Measurements from ENCODE around the gene GPS1.

The GPS1 gene

DNA sequence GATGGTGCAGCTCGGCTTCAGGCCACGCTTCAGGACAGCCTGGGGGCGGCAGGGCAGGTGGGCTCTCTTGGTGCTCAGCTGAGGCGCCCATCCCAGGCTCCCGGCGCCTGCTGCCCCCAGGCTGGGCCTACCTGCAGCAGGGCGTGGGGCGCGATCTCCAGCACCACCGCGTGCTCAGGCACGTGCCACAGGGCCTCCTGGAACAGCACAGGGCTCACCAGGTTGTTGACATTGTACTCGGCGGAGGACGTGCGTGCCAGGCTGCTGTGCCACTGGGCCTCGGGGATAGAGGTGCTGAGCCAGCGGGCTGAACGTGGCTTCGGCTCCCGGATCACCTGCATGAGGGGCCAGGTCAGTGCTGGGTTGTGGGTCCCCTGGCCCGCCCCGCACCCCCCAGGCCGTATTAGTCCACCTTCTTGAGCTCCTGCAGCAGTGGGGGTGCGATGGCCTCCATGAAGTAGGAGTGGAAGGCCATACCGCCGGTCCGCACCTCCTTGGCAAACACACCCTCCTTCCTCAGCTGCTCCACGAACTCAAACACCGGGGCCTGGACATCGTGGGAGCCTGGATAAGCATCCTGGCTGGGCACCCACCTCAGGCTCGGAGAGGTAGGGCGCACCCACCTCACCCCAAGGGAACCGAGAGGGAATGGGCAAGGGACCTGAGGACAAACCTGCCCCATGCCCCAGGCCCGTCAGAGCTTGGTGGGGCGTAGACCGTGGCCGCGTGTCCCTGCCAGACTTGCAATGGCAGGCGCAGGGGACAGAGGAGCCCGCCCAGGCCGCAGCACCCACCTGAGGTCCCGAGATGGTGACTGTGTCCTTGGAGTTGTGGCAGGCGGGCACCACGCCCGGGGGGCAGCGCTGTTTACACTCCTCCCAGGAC lies 37.4 kb downstream of the GPS1 start:
- Histone ChIP-seq H3K4me1 (ENCODE audit: control extremely low read depth in 1 of 4, control insufficient read depth in 4 of 4, insufficient read depth in 4 of 4, low read length in 3 of 4) (no peaks in the 10 kb centered on the region), H3K36me3 (ENCODE audit: control insufficient read depth in 4 of 4, insufficient read depth in 4 of 4, low read length in 3 of 4) (peaks cover 0 to 99% (median 67%) of the 10 kb centered on the region in 4 experiments), H3K9me3 (ENCODE audit: control extremely low read depth in 1 of 5, control insufficient read depth in 4 of 5, insufficient read depth in 2 of 5, low read depth in 1 of 5, low read length in 4 of 5) (no peaks in the 10 kb centered on the region), H3K27ac (ENCODE audit: insufficient read depth in 1 of 2, low read depth in 1 of 2, low read length in 2 of 2, poor library complexity in 1 of 2, severe bottlenecking in 2 of 2) (no peak overlapping the region), H3K4me3 (ENCODE audit: control insufficient read depth in 1 of 7, extremely low read depth in 1 of 7, insufficient read depth in 4 of 7, low read depth in 2 of 7, low read length in 6 of 7) (no peak overlapping the region), H3K27me3 (replicated peaks in 2 of 5; ENCODE audit: control insufficient read depth in 4 of 5, insufficient read depth in 5 of 5, low read length in 4 of 5) (no peaks in the 10 kb centered on the region)
- DNase-seq: no peak
- ChIA-PET CTCF (no interaction called here), POLR2A (interaction anchor here (0.5 kb wide), 1 partner anchor 114 kb away, joined by 4 read pairs; no protein-coding TSS in a partner anchor)
- 97% methylated on average over 42 of the region's 47 CpGs for WGBS (ENCODE audit: insufficient coverage)

DNA sequence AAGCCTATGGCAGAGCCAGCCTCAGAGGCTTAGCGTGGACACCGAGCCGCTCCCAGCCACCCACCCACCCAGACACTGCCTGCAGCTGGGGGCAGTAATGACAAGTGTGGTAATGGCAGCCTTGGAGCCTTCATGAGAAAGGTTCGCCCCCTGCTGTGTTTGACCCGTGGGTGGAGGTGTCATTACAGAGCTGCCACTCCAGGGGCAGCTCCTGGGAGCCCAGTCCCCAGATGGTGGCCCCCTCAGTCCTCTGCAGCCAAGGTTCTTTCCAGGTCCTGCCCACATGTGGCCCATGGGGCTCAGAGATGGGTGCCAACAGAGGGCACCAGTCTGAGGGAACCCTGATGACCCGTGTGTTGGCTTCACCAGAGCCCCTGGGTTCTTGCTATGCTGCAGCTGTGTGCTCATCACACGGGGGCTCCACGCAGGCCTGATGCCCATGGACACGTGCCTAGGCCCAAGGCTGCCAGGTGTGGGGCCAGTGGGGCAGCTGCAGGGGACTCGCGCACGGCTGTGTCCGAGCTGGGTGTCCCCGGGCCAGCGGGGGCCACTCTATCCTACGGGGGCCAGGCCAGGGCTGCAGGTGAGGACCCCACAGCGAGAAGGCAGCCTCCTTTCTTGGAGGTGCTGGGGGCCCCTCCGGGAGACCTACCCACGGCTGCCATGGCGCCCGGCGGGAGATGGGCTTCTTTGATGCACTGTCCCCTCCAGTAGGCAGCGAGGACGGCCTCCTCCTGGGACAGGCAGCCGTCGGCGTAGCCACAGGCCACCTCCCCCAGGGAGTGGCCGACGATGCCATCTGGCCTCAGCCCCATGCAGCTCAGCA lies 38.2 kb downstream of the GPS1 start:
- Histone ChIP-seq H3K9me3 (ENCODE audit: control extremely low read depth in 1 of 5, control insufficient read depth in 4 of 5, insufficient read depth in 2 of 5, low read depth in 1 of 5, low read length in 4 of 5) (no peaks in the 10 kb centered on the region), H3K27ac (ENCODE audit: insufficient read depth in 1 of 2, low read depth in 1 of 2, low read length in 2 of 2, poor library complexity in 1 of 2, severe bottlenecking in 2 of 2) (no peak overlapping the region), H3K27me3 (replicated peaks in 2 of 5; ENCODE audit: control insufficient read depth in 4 of 5, insufficient read depth in 5 of 5, low read length in 4 of 5) (no peaks in the 10 kb centered on the region), H3K36me3 (ENCODE audit: control insufficient read depth in 4 of 4, insufficient read depth in 4 of 4, low read length in 3 of 4) (peaks cover 0 to 94% (median 64%) of the 10 kb centered on the region in 4 experiments), H3K4me3 (ENCODE audit: control insufficient read depth in 1 of 7, extremely low read depth in 1 of 7, insufficient read depth in 4 of 7, low read depth in 2 of 7, low read length in 6 of 7) (no peak overlapping the region), H3K4me1 (ENCODE audit: control extremely low read depth in 1 of 4, control insufficient read depth in 4 of 4, insufficient read depth in 4 of 4, low read length in 3 of 4) (no peaks in the 10 kb centered on the region)
- 95% methylated on average over 27 of the region's 29 CpGs for WGBS (ENCODE audit: insufficient coverage)
- CTCF ChIA-PET: no interaction called here
- DNase-seq: no peak
- POLR2A ChIA-PET: interaction anchor here (0.5 to 0.9 kb wide), 3 partner anchors 9 to 391 kb away, joined by 3 to 4 read pairs (median 3); no protein-coding TSS in a partner anchor

DNA sequence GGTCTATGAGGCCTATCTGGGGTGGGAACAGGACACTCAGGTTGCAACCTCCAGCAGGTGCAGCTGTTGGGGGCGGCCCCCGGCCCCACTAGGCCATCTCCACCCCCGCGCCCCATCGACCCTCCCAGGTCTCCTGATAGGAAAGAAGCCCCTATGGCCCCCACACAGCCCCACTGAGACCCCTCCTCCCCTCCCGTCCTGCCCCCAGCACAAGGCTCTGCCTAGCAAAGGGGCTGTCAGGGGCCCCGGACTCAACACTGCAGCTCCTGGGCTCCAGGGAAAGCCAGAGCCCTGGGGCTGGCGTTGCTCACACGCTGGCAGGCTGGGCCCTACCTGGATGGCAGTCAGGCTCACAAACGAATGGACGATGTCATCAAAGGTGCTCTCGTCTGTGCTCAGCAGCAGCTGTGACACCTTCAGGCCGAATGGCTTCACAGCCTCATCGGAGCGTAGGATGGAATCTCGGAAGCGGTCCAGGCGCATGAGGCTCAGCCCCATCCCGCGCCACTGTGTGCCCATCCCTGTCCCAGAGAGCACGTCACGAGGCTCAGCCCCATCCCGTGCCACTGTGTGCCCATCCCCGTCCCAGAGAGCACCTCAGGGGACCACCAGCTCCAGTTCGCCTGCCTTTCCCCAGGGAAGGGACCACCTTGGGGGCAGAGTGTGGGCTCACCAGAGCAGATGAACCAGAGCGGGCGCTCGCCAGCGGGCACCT lies 39.0 kb downstream of the GPS1 start:
- DNase-seq: no peak
- Histone ChIP-seq H3K4me1 (ENCODE audit: control extremely low read depth in 1 of 4, control insufficient read depth in 4 of 4, insufficient read depth in 4 of 4, low read length in 3 of 4) (peaks cover 0 to 5% (median 0%) of the 10 kb centered on the region in 4 experiments), H3K27ac (ENCODE audit: insufficient read depth in 1 of 2, low read depth in 1 of 2, low read length in 2 of 2, poor library complexity in 1 of 2, severe bottlenecking in 2 of 2) (no peak overlapping the region), H3K9me3 (ENCODE audit: control extremely low read depth in 1 of 5, control insufficient read depth in 4 of 5, insufficient read depth in 2 of 5, low read depth in 1 of 5, low read length in 4 of 5) (no peaks in the 10 kb centered on the region), H3K36me3 (ENCODE audit: control insufficient read depth in 4 of 4, insufficient read depth in 4 of 4, low read length in 3 of 4) (peaks cover 0 to 94% (median 65%) of the 10 kb centered on the region in 4 experiments), H3K4me3 (ENCODE audit: control insufficient read depth in 1 of 7, extremely low read depth in 1 of 7, insufficient read depth in 4 of 7, low read depth in 2 of 7, low read length in 6 of 7) (no peak overlapping the region), H3K27me3 (replicated peaks in 2 of 5; ENCODE audit: control insufficient read depth in 4 of 5, insufficient read depth in 5 of 5, low read length in 4 of 5) (no peaks in the 10 kb centered on the region)
- ChIA-PET POLR2A (interaction anchor here (0.6 to 0.9 kb wide), 2 partner anchors 10 to 390 kb away, joined by 3 read pairs; no protein-coding TSS in a partner anchor), CTCF (no interaction called here)
- WGBS (ENCODE audit: insufficient coverage): 98% methylated on average over 23 of the region's 29 CpGs

DNA sequence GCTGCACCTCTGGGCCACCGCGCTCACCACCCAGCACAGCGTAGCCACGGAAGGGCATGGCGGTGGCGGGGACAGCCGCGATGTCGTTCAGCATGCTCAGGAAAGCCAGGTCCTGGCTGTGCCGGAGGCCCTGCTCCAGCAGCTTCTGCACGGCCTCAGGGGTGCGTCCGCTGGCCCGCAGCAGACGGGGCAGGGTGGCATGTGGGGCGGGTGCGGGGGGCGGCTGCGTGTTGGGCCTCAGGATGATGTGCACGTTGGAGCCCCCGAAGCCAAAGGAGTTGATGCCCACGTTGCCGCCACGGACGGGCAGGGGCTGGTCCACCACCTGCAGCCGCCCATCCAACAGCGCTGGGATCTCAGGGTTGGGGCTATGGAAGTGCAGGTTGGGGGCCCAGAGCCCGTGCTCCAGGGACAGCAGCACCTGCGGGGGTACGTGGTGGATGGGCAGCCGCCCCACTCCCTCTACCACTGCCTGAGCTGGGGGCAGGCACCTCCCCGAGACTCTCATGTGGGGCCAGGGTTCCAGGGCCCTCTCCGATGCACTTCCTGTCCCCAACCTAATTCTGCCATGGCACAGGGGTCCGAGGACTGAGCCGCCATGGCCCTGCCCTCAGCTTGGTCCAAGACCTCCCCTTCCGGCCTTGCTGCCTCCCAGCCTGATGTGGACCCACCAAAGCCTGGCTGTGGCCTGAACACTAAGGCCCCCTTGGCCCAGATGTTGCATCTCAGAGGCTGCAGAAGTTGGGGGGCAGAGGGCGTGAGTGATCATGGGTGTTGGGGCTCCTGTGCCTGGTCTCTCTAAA lies 39.8 kb downstream of the GPS1 start:
- Histone ChIP-seq H3K9me3 (ENCODE audit: control extremely low read depth in 1 of 5, control insufficient read depth in 4 of 5, insufficient read depth in 2 of 5, low read depth in 1 of 5, low read length in 4 of 5) (no peaks in the 10 kb centered on the region), H3K4me3 (ENCODE audit: control insufficient read depth in 1 of 7, extremely low read depth in 1 of 7, insufficient read depth in 4 of 7, low read depth in 2 of 7, low read length in 6 of 7) (no peak overlapping the region), H3K4me1 (ENCODE audit: control extremely low read depth in 1 of 4, control insufficient read depth in 4 of 4, insufficient read depth in 4 of 4, low read length in 3 of 4) (peaks cover 0 to 13% (median 3%) of the 10 kb centered on the region in 4 experiments), H3K27me3 (replicated peaks in 2 of 5; ENCODE audit: control insufficient read depth in 4 of 5, insufficient read depth in 5 of 5, low read length in 4 of 5) (no peaks in the 10 kb centered on the region), H3K27ac (ENCODE audit: insufficient read depth in 1 of 2, low read depth in 1 of 2, low read length in 2 of 2, poor library complexity in 1 of 2, severe bottlenecking in 2 of 2) (no peak overlapping the region), H3K36me3 (ENCODE audit: control insufficient read depth in 4 of 4, insufficient read depth in 4 of 4, low read length in 3 of 4) (peaks cover 0 to 94% (median 64%) of the 10 kb centered on the region in 4 experiments)
- POLR2A ChIA-PET: no interaction called here
- CTCF ChIA-PET: no interaction called here
- DNase-seq: no peak
- WGBS (ENCODE audit: insufficient coverage): 98% methylated on average over 36 of the region's 37 CpGs

GRCh38 chr17:82092094-82092586 lies 40.4 kb downstream of the GPS1 start:
- H3K9me3 ChIP-seq (ENCODE audit: control extremely low read depth in 1 of 5, control insufficient read depth in 4 of 5, insufficient read depth in 2 of 5, low read depth in 1 of 5, low read length in 4 of 5): no peaks in the 10 kb centered on the region
- no peak overlapping the region for H3K27ac ChIP-seq (ENCODE audit: insufficient read depth in 1 of 2, low read depth in 1 of 2, low read length in 2 of 2, poor library complexity in 1 of 2, severe bottlenecking in 2 of 2)
- ChIA-PET POLR2A (no interaction called here), CTCF (no interaction called here)
- WGBS (ENCODE audit: insufficient coverage): 96% methylated on average over 18 of the region's 23 CpGs
- H3K4me1 ChIP-seq (ENCODE audit: control extremely low read depth in 1 of 4, control insufficient read depth in 4 of 4, insufficient read depth in 4 of 4, low read length in 3 of 4): peaks cover 0 to 19% (median 10%) of the 10 kb centered on the region in 4 experiments
- no peak overlapping the region for H3K4me3 ChIP-seq (ENCODE audit: control insufficient read depth in 1 of 7, extremely low read depth in 1 of 7, insufficient read depth in 4 of 7, low read depth in 2 of 7, low read length in 6 of 7)
- H3K27me3 ChIP-seq (replicated peaks in 2 of 5; ENCODE audit: control insufficient read depth in 4 of 5, insufficient read depth in 5 of 5, low read length in 4 of 5): no peaks in the 10 kb centered on the region
- no peak for DNase-seq
- H3K36me3 ChIP-seq (ENCODE audit: control insufficient read depth in 4 of 4, insufficient read depth in 4 of 4, low read length in 3 of 4): peaks cover 0 to 91% (median 59%) of the 10 kb centered on the region in 4 experiments

DNA sequence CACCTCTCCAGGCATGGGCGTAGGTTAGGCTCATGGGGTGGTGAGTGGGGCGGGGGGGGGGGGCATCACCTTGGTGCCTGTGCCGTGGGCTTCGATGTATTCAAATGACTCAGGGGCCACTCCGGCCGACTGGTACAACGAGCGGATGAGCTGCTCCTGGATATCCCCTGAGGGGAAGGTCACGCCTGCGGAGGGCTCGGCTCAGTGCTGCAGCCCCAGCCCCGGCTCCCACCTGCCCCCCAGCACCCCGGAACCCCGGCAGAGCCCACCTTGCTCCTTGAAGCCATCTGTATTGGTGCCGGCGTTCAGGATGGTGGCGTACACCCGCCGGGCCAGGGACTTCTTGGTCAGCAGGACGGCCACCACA lies 40.9 kb downstream of the GPS1 start:
- ChIA-PET CTCF (no interaction called here), POLR2A (no interaction called here)
- H3K9me3 ChIP-seq (ENCODE audit: control extremely low read depth in 1 of 5, control insufficient read depth in 4 of 5, insufficient read depth in 2 of 5, low read depth in 1 of 5, low read length in 4 of 5): no peaks in the 10 kb centered on the region
- WGBS (ENCODE audit: insufficient coverage): 98% methylated on average over 18 of the region's 20 CpGs
- H3K4me1 ChIP-seq (ENCODE audit: control extremely low read depth in 1 of 4, control insufficient read depth in 4 of 4, insufficient read depth in 4 of 4, low read length in 3 of 4): peaks cover 0 to 20% (median 14%) of the 10 kb centered on the region in 4 experiments
- DNase-seq: no peak
- peaks cover 0 to 86% (median 55%) of the 10 kb centered on the region in 4 experiments for H3K36me3 ChIP-seq (ENCODE audit: control insufficient read depth in 4 of 4, insufficient read depth in 4 of 4, low read length in 3 of 4)
- no peaks in the 10 kb centered on the region for H3K27me3 ChIP-seq (replicated peaks in 2 of 5; ENCODE audit: control insufficient read depth in 4 of 5, insufficient read depth in 5 of 5, low read length in 4 of 5)
- H3K4me3 ChIP-seq (ENCODE audit: control insufficient read depth in 1 of 7, extremely low read depth in 1 of 7, insufficient read depth in 4 of 7, low read depth in 2 of 7, low read length in 6 of 7): no peak overlapping the region
- H3K27ac ChIP-seq (ENCODE audit: insufficient read depth in 1 of 2, low read depth in 1 of 2, low read length in 2 of 2, poor library complexity in 1 of 2, severe bottlenecking in 2 of 2): no peak overlapping the region
